CD4-positive, CD25-positive, alpha-beta regulatory T cell (primary cell): ENCODE measurements around the gene ATRN. TPM values are rescaled to one million over a fixed set of nuclear protein-coding genes. Genes with fewer than 3 reads are reported as not detected.

Source experiments
- ATAC-seq, 2 donors: fragments of 150-1000 bp; cut with Tn5 transposase; one replicate each; pipeline ENCODE4 v1.10.0; 2021; ENCODE audit warnings: low read depth in 2 of 2, moderate number of reproducible peaks in 2 of 2, moderate library complexity in 1 of 2
- DNase-seq, 3 donors: peaks; one replicate each; pipeline versions ENCODE4 v3.0.0 to v3.0.0-alpha.2; 2012 to 2022; ENCODE audit warnings: mixed read lengths in 1 of 3
- H3K27ac ChIP-seq: one replicate; pipeline ENCODE4 v1.7.0; 2013; ENCODE audit warnings: mild to moderate bottlenecking, low read length; ENCODE audit not compliant: insufficient read depth, poor library complexity, severe bottlenecking
- H3K27me3 ChIP-seq: one replicate; pipeline ENCODE4 v1.7.0; 2013; ENCODE audit warnings: low read length; ENCODE audit not compliant: control insufficient read depth, insufficient read depth
- H3K36me3 ChIP-seq: one replicate; pipeline ENCODE4 v1.7.0; 2013; ENCODE audit warnings: mild to moderate bottlenecking, low read length, moderate library complexity; ENCODE audit not compliant: control insufficient read depth, insufficient read depth
- H3K4me1 ChIP-seq: 2 replicates; pipeline ENCODE4 v1.7.0; 2013; ENCODE audit warnings: mild to moderate bottlenecking, low read length; ENCODE audit not compliant: insufficient read depth, control insufficient read depth, poor library complexity, severe bottlenecking
- H3K4me3 ChIP-seq: one replicate; pipeline ENCODE4 v1.7.0; 2013; ENCODE audit warnings: low read depth, mild to moderate bottlenecking, low read length, moderate library complexity
- H3K9me3 ChIP-seq, 2 experiments: 1 replicate in 1 of 2; 2 replicates in 1 of 2; pipeline ENCODE4 v1.7.0; 2013; ENCODE audit warnings: low read length in 2 of 2, mild to moderate bottlenecking in 1 of 2, moderate library complexity in 1 of 2; ENCODE audit not compliant: control insufficient read depth in 2 of 2
- H3K27ac Mint-ChIP-seq, 3 donors: one replicate each; pipeline ENCODE4 v1.8.0; 2020 to 2022; ENCODE audit warnings: mild to moderate bottlenecking in 3 of 3, mixed read lengths in 3 of 3, moderate library complexity in 2 of 3
- H3K27me3 Mint-ChIP-seq: one replicate; pipeline ENCODE4 v1.8.0; 2022; ENCODE audit warnings: mild to moderate bottlenecking, mixed read lengths
- H3K36me3 Mint-ChIP-seq: one replicate; pipeline ENCODE4 v1.8.0; 2020; ENCODE audit warnings: mixed read lengths
- H3K4me1 Mint-ChIP-seq, 4 donors: one replicate each; pipeline ENCODE4 v1.8.0; 2020 to 2022; ENCODE audit warnings: mixed read lengths in 4 of 4, mild to moderate bottlenecking in 1 of 4
- H3K4me3 Mint-ChIP-seq, 4 donors: one replicate each; pipeline ENCODE4 v1.8.0; 2020 to 2022; ENCODE audit warnings: mild to moderate bottlenecking in 4 of 4, mixed read lengths in 4 of 4, moderate library complexity in 3 of 4
- H3K9me3 Mint-ChIP-seq, 7 donors: one replicate each; pipeline ENCODE4 v1.8.0; 2020 to 2022; ENCODE audit warnings: mixed read lengths in 7 of 7, mild to moderate bottlenecking in 3 of 7, moderate library complexity in 2 of 7
- polyA plus RNA-seq, 4 donors: library from polyadenylated mRNA; unstranded; fragments of 300-500 nt; fragmentation: Illumina TruSeq; gene quantifications; one replicate each; pipeline ENCODE4 v1.2.3, GENCODE V29; 2021
- total RNA-seq: library from RNA; stranded (reverse); gene quantifications from one replicate; pipeline ENCODE4 v1.2.3, GENCODE V29; 2022

The ATRN gene
- total and polyA plus RNA-seq, 5 donors from 2014 or later: 5.9 to 12.9 (median 7.5) TPM

DNA sequence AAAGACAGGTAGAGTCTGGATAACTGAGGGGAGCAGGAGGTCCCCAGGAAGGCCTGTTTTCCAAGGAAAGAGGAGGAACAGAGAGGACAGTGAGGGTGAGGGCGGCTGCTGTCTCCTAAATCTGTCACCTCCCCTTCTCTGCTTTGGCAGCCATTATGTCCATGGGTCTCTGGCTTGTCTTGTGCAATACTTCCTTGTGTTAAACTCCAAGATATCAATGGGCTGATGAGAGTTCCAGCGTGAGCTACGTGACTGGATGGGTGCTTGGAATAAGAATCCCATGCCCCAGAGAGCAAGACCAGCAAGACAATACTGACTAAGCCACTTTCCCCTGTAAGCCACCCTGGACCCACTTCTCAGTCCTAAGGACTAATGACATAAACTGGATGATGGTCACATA, 37.1 kb upstream of the ATRN start:
- Histone ChIP-seq H3K36me3 (no peaks in the 10 kb centered on the region), H3K27me3 (peaks cover 4% of the 10 kb centered on the region), H3K9me3 (no peaks in the 10 kb centered on the region), H3K27ac (no peak overlapping the region), H3K4me3 (no peak overlapping the region), H3K4me1 (no peaks in the 10 kb centered on the region)
- H3K36me3 Mint-ChIP-seq: no peaks in the 10 kb centered on the region
- ATAC-seq (no peak), DNase-seq (no peak)
- no peak overlapping the region for H3K4me3 Mint-ChIP-seq
- H3K9me3 Mint-ChIP-seq: peaks cover 0 to 1% (median 0%) of the 10 kb centered on the region in 7 donors
- no peaks in the 10 kb centered on the region for H3K27me3 Mint-ChIP-seq
- no peaks in the 10 kb centered on the region for H3K4me1 Mint-ChIP-seq
- no peak overlapping the region for H3K27ac Mint-ChIP-seq

- H3K4me3 ChIP-seq: no peak overlapping the region
- no peaks in the 10 kb centered on the region for H3K4me1 ChIP-seq
- Mint-ChIP-seq H3K4me1 (no peaks in the 10 kb centered on the region), H3K27me3 (peaks cover 4% of the 10 kb centered on the region), H3K36me3 (no peaks in the 10 kb centered on the region), H3K27ac (no peak overlapping the region), H3K4me3 (no peak overlapping the region), H3K9me3 (peaks cover 0 to 1% (median 0%) of the 10 kb centered on the region in 7 donors)
- H3K27me3 ChIP-seq: peaks cover 4% of the 10 kb centered on the region
- ATAC-seq (no peak), DNase-seq (no peak)
- H3K9me3 ChIP-seq: no peaks in the 10 kb centered on the region
- no peak overlapping the region for H3K27ac ChIP-seq
- H3K36me3 ChIP-seq: no peaks in the 10 kb centered on the region
Observed at GRCh38 chr20:3434232-3434631, 36.6 kb upstream of the ATRN start.

DNA sequence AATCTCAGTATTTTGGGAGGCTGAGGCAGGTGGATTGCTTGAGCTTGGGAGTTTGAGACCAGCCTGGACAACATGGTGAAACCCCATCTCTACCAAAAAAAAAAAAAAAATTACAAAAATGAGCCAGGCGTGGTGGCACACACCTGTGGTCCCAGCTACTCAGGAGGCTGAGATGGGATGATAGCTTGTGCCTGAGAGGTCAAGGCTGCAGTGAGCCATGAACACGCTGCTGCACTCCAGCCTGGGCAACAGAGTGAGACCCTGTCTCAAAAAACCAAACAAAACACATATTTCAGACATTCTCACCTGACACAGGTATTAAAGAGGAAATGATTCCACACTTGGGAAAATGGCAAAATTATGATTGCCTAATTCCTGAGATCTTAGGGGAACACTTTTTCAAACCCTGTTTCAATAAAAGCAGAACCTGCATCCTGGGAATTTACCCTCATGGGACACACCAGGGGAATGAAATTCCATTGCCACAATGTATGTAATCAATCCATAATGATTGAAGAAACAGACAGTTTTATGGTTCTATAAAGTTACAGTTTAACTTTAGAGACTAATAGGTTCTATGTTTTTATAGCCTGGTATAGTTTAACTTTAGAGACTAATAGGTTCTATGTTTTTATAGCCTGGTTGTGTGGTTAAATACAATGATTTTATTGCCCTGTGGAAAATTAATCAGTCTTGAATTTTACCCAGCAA, 33.8 kb upstream of the ATRN start:
- Mint-ChIP-seq H3K4me1 (no peaks in the 10 kb centered on the region), H3K9me3 (peaks cover 0 to 1% (median 0%) of the 10 kb centered on the region in 7 donors), H3K27ac (no peak overlapping the region), H3K4me3 (no peak overlapping the region), H3K36me3 (no peaks in the 10 kb centered on the region), H3K27me3 (peaks cover 9% of the 10 kb centered on the region)
- no peaks in the 10 kb centered on the region for H3K4me1 ChIP-seq
- no peak overlapping the region for H3K4me3 ChIP-seq
- H3K36me3 ChIP-seq: no peaks in the 10 kb centered on the region
- DNase-seq (no peak), ATAC-seq (no peak)
- H3K9me3 ChIP-seq: no peaks in the 10 kb centered on the region
- H3K27me3 ChIP-seq: no peaks in the 10 kb centered on the region
- H3K27ac ChIP-seq: no peak overlapping the region

DNA sequence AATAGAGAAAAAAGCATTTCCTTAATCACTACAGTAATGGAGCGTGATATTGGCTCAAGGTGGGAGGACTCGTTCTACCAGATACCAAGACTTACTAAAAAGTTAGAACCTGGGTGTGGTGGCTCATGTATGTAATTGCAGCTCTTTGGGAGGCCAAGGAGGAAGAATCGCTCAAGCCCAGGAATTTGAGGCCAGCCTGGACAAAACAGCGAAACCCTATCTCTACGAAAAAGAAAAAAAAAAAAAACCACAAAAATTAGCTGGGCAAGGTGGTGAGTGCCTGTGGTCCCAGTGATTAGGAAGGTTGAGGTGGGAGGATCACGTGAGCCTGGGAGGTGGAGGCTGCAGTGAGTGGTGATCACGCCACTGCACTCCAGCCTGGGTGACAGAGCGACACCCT, 24.0 kb upstream of the ATRN start:
- Mint-ChIP-seq H3K27me3 (peaks cover 46% of the 10 kb centered on the region), H3K4me3 (peak overlapping the region in 1 of 4 donors; percentile 32), H3K36me3 (no peaks in the 10 kb centered on the region), H3K9me3 (no peaks in the 10 kb centered on the region), H3K27ac (no peak overlapping the region), H3K4me1 (peaks cover 0 to 3% (median 0%) of the 10 kb centered on the region in 4 donors)
- Histone ChIP-seq H3K4me3 (no peak overlapping the region), H3K27ac (no peak overlapping the region), H3K27me3 (no peaks in the 10 kb centered on the region), H3K9me3 (no peaks in the 10 kb centered on the region), H3K36me3 (no peaks in the 10 kb centered on the region), H3K4me1 (no peaks in the 10 kb centered on the region)
- DNase-seq (no peak), ATAC-seq (no peak)

- no peak overlapping the region for H3K27ac Mint-ChIP-seq
- peaks cover 0 to 3% (median 0%) of the 10 kb centered on the region in 4 donors for H3K4me1 Mint-ChIP-seq
- peaks cover 47% of the 10 kb centered on the region for H3K27me3 Mint-ChIP-seq
- no peak for DNase-seq
- Histone ChIP-seq H3K4me3 (no peak overlapping the region), H3K27me3 (peaks cover 2% of the 10 kb centered on the region), H3K4me1 (no peaks in the 10 kb centered on the region), H3K27ac (no peak overlapping the region), H3K36me3 (no peaks in the 10 kb centered on the region), H3K9me3 (no peaks in the 10 kb centered on the region)
- no peaks in the 10 kb centered on the region for H3K36me3 Mint-ChIP-seq
- ATAC-seq: no peak
- H3K4me3 Mint-ChIP-seq: no peak overlapping the region
- no peaks in the 10 kb centered on the region for H3K9me3 Mint-ChIP-seq
Observed at GRCh38 chr20:3447321-3447720, 23.5 kb upstream of the ATRN start.

GRCh38 chr20:3449319-3449718, 21.5 kb upstream of the ATRN start:
- peaks cover 2% of the 10 kb centered on the region for H3K27me3 ChIP-seq
- peaks cover 51% of the 10 kb centered on the region for H3K27me3 Mint-ChIP-seq
- peaks cover 0 to 3% (median 0%) of the 10 kb centered on the region in 4 donors for H3K4me1 Mint-ChIP-seq
- H3K9me3 Mint-ChIP-seq: peaks cover 0 to 1% (median 0%) of the 10 kb centered on the region in 7 donors
- H3K36me3 ChIP-seq: no peaks in the 10 kb centered on the region
- H3K4me3 Mint-ChIP-seq: no peak overlapping the region
- DNase-seq: no peak
- H3K36me3 Mint-ChIP-seq: no peaks in the 10 kb centered on the region
- H3K27ac Mint-ChIP-seq: no peak overlapping the region
- no peak overlapping the region for H3K27ac ChIP-seq
- no peaks in the 10 kb centered on the region for H3K4me1 ChIP-seq
- no peaks in the 10 kb centered on the region for H3K9me3 ChIP-seq
- no peak overlapping the region for H3K4me3 ChIP-seq
- no peak for ATAC-seq

DNA sequence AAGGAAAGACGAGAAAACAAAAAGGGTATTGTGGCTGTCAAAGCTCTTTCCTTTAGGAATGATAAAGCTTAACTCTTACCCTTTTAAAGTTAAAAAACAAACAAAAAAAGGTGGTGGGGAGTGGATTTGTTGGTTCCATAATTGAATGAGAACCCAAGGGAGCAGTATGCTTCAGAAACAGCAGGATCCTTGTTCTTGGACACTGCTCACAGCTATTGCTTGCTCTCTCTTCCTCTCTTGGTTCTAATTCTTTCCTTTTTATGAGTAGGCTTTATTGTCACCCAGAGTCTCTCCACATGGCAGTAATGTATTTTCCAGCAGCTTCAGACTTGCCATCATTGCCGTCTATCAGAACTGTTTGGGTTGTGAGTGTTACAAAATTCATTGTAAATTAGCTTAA, 18.7 kb upstream of the ATRN start:
- Mint-ChIP-seq H3K36me3 (no peaks in the 10 kb centered on the region), H3K9me3 (peaks cover 0 to 4% (median 0%) of the 10 kb centered on the region in 7 donors), H3K4me3 (no peak overlapping the region), H3K4me1 (peaks cover 0 to 3% (median 0%) of the 10 kb centered on the region in 4 donors), H3K27me3 (peaks cover 34% of the 10 kb centered on the region), H3K27ac (no peak overlapping the region)
- Histone ChIP-seq H3K4me3 (no peak overlapping the region), H3K9me3 (no peaks in the 10 kb centered on the region), H3K36me3 (no peaks in the 10 kb centered on the region), H3K27ac (no peak overlapping the region), H3K4me1 (no peaks in the 10 kb centered on the region), H3K27me3 (peaks cover 2% of the 10 kb centered on the region)
- ATAC-seq (no peak), DNase-seq (no peak)

- H3K36me3 Mint-ChIP-seq: no peaks in the 10 kb centered on the region
- H3K36me3 ChIP-seq: no peaks in the 10 kb centered on the region
- DNase-seq (no peak), ATAC-seq (no peak)
- H3K4me1 ChIP-seq: no peaks in the 10 kb centered on the region
- no peak overlapping the region for H3K4me3 Mint-ChIP-seq
- H3K9me3 ChIP-seq: no peaks in the 10 kb centered on the region
- peaks cover 0 to 4% (median 0%) of the 10 kb centered on the region in 7 donors for H3K9me3 Mint-ChIP-seq
- peaks cover 2% of the 10 kb centered on the region for H3K27me3 ChIP-seq
- H3K27me3 Mint-ChIP-seq: peaks cover 29% of the 10 kb centered on the region
- H3K4me1 Mint-ChIP-seq: no peaks in the 10 kb centered on the region
- no peak overlapping the region for H3K27ac ChIP-seq
- no peak overlapping the region for H3K4me3 ChIP-seq
- no peak overlapping the region for H3K27ac Mint-ChIP-seq
Observed at GRCh38 chr20:3452690-3453089, 18.1 kb upstream of the ATRN start.
